Brain microvascular endothelial cell (primary cell): ENCODE measurements around the gene CDADC1.

Source experiments
- DNase-seq: peaks from one replicate; pipeline ENCODE4 v3.0.0-alpha.2; 2020
- H3K27ac ChIP-seq: fragments of 250-450 bp; sonication (Bioruptor Pico); 2 replicates; pipeline ENCODE4 v1.5.1; 2020; ENCODE audit warnings: mild to moderate bottlenecking, moderate library complexity
- H3K27me3 ChIP-seq: fragments of 250-450 bp; sonication (Bioruptor Pico); replicated peaks from 2 replicates; pipeline ENCODE4 v1.5.1; 2020; ENCODE audit warnings: mild to moderate bottlenecking
- H3K36me3 ChIP-seq: fragments of 250-450 bp; sonication (Bioruptor Pico); replicated peaks from 2 replicates; pipeline ENCODE4 v1.5.1; 2020; ENCODE audit warnings: mild to moderate bottlenecking
- H3K4me3 ChIP-seq: 2 replicates; pipeline ENCODE4 v1.5.1; 2011; ENCODE audit warnings: low read depth, mild to moderate bottlenecking, control low read depth, low read length, moderate library complexity
- in situ Hi-C: cut with HindIII; loops from 2 replicates; pipeline ENCODE4 v1.10.0; 2017; ENCODE audit warnings: low sequenced_read_pairs, low pct_ligation_motif_present
- TF ChIP-seq, protein P1 (sequence below): IDR thresholded peaks from 2 replicates; pipeline ENCODE4 v1.5.1; 2011; ENCODE audit warnings: low read depth, mild to moderate bottlenecking, moderate library complexity, low read length, control low read depth, inconsistent platforms; ENCODE audit errors: missing control alignments

Gene CDADC1

DNA sequence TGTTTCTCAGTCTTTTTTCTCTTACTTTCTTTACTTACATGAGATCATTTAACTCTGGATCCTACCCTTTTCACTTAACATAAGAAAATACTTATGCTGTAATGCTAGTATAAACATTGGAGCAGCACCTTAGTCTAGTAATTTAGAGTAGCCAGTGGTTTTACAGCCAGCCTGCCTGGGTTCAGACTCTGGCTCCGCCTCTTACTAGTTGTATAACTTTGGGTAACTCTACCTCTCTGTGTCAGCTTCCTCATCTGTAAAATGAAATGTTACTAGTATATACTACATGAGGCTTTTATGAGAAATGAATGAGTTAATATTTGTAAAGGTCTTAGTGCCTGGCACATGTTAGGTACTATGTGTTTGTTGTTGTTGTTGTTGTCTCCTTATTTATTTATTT is 5.6 kb downstream of the CDADC1 start:
- Histone ChIP-seq H3K27me3 (no peaks in the 10 kb centered on the region), H3K4me3 (no peak overlapping the region), H3K36me3 (no peaks in the 10 kb centered on the region), H3K27ac (no peak overlapping the region)
- DNase-seq, result no peak
- in situ Hi-C loops, result no loop called here
- TF ChIP-seq, protein P1, sequence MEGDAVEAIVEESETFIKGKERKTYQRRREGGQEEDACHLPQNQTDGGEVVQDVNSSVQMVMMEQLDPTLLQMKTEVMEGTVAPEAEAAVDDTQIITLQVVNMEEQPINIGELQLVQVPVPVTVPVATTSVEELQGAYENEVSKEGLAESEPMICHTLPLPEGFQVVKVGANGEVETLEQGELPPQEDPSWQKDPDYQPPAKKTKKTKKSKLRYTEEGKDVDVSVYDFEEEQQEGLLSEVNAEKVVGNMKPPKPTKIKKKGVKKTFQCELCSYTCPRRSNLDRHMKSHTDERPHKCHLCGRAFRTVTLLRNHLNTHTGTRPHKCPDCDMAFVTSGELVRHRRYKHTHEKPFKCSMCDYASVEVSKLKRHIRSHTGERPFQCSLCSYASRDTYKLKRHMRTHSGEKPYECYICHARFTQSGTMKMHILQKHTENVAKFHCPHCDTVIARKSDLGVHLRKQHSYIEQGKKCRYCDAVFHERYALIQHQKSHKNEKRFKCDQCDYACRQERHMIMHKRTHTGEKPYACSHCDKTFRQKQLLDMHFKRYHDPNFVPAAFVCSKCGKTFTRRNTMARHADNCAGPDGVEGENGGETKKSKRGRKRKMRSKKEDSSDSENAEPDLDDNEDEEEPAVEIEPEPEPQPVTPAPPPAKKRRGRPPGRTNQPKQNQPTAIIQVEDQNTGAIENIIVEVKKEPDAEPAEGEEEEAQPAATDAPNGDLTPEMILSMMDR, result no peak

GRCh38 chr13:49254007-49254406 is 6.3 kb downstream of the CDADC1 start:
- Histone ChIP-seq H3K4me3 (no peak overlapping the region), H3K36me3 (no peaks in the 10 kb centered on the region), H3K27ac (no peak overlapping the region), H3K27me3 (no peaks in the 10 kb centered on the region)
- in situ Hi-C loops, result no loop called here
- TF ChIP-seq, protein P1, result no peak
- DNase-seq, result no peak

DNA sequence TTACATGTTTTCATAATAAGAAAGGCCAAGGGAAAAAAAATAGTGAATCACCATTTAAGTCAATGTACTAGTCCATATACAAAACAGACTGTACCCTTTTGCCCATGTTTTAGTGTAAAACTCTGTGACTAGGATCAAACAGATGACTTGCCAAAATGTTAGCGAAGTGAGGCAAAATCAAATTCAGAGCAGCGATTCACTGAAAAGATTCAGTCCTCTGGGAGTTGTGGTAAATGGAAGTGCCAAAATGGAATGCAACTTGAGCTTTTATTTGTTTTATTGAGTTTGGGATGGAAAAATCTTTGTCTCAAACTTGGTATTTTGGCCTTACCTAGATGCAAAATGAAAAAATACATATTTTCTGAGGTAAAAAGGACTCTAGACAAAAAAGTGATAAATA is 9.1 kb downstream of the CDADC1 start:
- in situ Hi-C loops, result no loop called here
- TF ChIP-seq, protein P1, result no peak
- peaks cover 3% of the 10 kb centered on the region for H3K36me3 ChIP-seq
- H3K27ac ChIP-seq, result no peak overlapping the region
- DNase-seq, result no peak
- H3K27me3 ChIP-seq, result no peaks in the 10 kb centered on the region
- no peak overlapping the region for H3K4me3 ChIP-seq

DNA sequence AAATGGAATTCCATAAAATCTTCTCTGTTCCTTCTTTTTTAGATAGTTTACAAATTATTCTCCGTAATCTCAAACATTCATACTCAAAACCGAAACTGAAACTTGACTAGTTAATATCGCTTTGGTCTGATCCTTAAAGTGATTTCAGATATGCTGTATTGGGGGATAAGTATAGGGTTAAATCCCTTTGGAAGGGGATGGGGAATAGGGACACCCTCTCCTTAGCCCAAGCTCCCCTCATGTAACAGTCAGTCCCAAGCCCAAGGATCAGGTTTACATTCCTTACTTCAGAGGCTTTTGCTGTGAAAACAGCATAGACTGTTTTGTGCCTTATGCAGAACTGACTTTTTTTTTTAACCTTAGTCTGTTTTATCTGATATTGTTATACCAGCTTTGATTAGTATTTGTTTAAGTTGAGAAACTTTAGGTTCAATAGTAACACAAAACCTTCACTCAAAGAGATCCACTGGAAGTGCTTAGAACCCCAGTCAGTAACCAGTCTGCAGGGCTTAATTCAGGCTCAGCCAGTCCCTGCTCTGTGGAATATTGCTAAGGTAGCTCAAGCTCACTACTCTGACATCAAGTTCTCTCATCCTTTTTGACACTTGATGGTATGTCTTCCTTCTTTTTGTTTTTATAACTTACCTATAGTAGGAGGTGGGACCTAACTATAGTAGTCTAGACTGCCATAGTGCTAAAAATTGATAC is 10.5 kb downstream of the CDADC1 start:
- DNase-seq, result no peak
- in situ Hi-C loops, result no loop called here
- Histone ChIP-seq H3K27ac (no peak overlapping the region), H3K36me3 (peaks cover 3% of the 10 kb centered on the region), H3K4me3 (no peak overlapping the region), H3K27me3 (no peaks in the 10 kb centered on the region)
- TF ChIP-seq, protein P1, result no peak

DNA sequence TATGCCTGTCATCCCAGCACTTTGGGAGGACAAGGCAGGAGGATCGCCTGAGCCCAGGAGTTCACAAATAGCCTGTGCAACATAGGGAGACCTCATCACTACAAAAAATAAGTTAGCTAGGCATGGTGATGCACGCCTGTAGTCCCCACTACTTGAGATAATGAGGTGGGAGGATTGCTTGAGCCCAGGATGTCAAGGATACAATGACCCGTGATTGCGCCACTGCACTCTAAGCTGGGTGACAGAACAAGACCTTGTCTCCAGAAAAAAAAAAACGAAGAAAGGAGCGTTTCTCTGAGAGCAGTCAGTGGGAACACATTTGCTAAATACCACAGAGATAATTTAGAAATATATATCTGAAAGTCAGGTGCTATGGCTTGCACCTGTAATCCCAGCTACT is 11.9 kb downstream of the CDADC1 start:
- Histone ChIP-seq H3K27me3 (no peaks in the 10 kb centered on the region), H3K27ac (no peak overlapping the region), H3K36me3 (peaks cover 3% of the 10 kb centered on the region), H3K4me3 (no peak overlapping the region)
- in situ Hi-C loops, result no loop called here
- DNase-seq, result no peak
- TF ChIP-seq, protein P1, result no peak

DNA sequence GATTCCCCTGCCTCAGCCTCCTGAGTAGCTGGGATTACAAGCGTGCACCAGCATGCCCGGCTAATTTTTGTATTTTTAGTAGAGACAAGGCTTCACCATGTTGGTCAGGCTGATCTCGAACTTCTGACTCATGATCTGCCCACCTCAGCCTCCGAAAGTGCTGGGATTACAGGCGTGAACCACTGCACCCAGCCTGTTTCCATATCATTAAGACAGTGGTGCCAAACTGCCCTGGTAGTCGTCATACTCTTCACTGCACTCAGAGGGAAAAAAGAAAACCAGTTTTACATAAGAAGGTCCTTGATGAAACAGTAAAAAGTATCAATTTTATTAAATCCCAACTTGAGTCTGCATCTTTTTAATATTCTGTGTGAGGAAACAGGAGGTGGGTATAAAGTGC is 14.9 kb downstream of the CDADC1 start:
- TF ChIP-seq, protein P1, result no peak

More for the DNA sequence above, 14.9 kb downstream of the CDADC1 start:
- in situ Hi-C loops, result no loop called here
- Histone ChIP-seq H3K27me3 (no peaks in the 10 kb centered on the region), H3K4me3 (no peak overlapping the region), H3K36me3 (peaks cover 3% of the 10 kb centered on the region), H3K27ac (no peak overlapping the region)
- DNase-seq, result no peak
